Activated CD8-positive, alpha-beta memory T cell treated with anti-CD3 and anti-CD28 coated beads for 4 hours (primary cell): Measurements from ENCODE around the gene SLC16A6.
"Not testable (repeated sequence)": the region's sequence is repeated elsewhere in the genome, so short reads cannot be mapped to it uniquely, and the experiment has no call there.

Source experiments
- DNase-seq, 2 donors: peaks; one replicate each; pipeline ENCODE4 v3.0.0-alpha.2; 2020; ENCODE audit warnings: low read depth in 2 of 2

Gene SLC16A6

GRCh38 chr17:68248199-68248825, 42.6 kb downstream of the SLC16A6 start:
- DNase-seq, result no peak

- peak; percentile 90 to 95 for DNase-seq
Measured at GRCh38 chr17:68247445-68248198, 43.3 kb downstream of the SLC16A6 start, which contains the start of gene AMZ2. Gene AMZ2, plus strand, starts transcription at chr17:68248043. Its CDS starts 2,145 bp downstream, at chr17:68250188.

GRCh38 chr17:68246271-68247028, 44.5 kb downstream of the SLC16A6 start:
- DNase-seq, result no peak

GRCh38 chr17:68239632-68240366, 51.1 kb downstream of the SLC16A6 start:
- no peak for DNase-seq

GRCh38 chr17:68238871-68239253, 52.1 kb downstream of the SLC16A6 start:
- DNase-seq, result no peak

GRCh38 chr17:68238164-68238870, 52.6 kb downstream of the SLC16A6 start:
- no peak for DNase-seq

- not testable (repeated sequence) for DNase-seq
Measured at GRCh38 chr17:68237369-68238163, 53.4 kb downstream of the SLC16A6 start.

GRCh38 chr17:68235336-68235791, 55.6 kb downstream of the SLC16A6 start:
- not testable (repeated sequence) for DNase-seq

GRCh38 chr17:68234726-68235335, 56.1 kb downstream of the SLC16A6 start:
- DNase-seq, result peak in 1 of 2 donors; percentile 47

- not testable (repeated sequence) for DNase-seq
Measured at GRCh38 chr17:68232741-68233140, 58.2 kb downstream of the SLC16A6 start.

GRCh38 chr17:68231541-68231940, 59.4 kb downstream of the SLC16A6 start:
- no peak for DNase-seq

GRCh38 chr17:68231131-68231530, 59.8 kb downstream of the SLC16A6 start:
- DNase-seq, result not testable (repeated sequence)

- no peak for DNase-seq
Measured at GRCh38 chr17:68229619-68230018, 61.3 kb downstream of the SLC16A6 start.

- no peak for DNase-seq
Measured at GRCh38 chr17:68228817-68229570, 61.9 kb downstream of the SLC16A6 start.

- DNase-seq, result not testable (repeated sequence)
Measured at GRCh38 chr17:68228039-68228680, 62.8 kb downstream of the SLC16A6 start.

- not testable (repeated sequence) for DNase-seq
Measured at GRCh38 chr17:68225055-68225454, 65.9 kb downstream of the SLC16A6 start.

- no peak for DNase-seq
Measured at GRCh38 chr17:68222606-68223005, 68.3 kb downstream of the SLC16A6 start.

- DNase-seq, result no peak
Measured at GRCh38 chr17:68221786-68222185, 69.1 kb downstream of the SLC16A6 start.
